GM12874 (cell line): ENCODE measurements around the gene MYT1.

Experiments used
- TF ChIP-seq, protein P1 (sequence below): IDR thresholded peaks from 2 replicates; pipeline ENCODE4 v1.5.1; 2011; ENCODE audit warnings: low read depth, mild to moderate bottlenecking, control low read depth, low read length, moderate library complexity; ENCODE audit not compliant: insufficient read depth

The MYT1 gene

GRCh38 chr20:64269604-64270411 lies 105.6 kb downstream of the MYT1 start:
- TF ChIP-seq, protein P1, sequence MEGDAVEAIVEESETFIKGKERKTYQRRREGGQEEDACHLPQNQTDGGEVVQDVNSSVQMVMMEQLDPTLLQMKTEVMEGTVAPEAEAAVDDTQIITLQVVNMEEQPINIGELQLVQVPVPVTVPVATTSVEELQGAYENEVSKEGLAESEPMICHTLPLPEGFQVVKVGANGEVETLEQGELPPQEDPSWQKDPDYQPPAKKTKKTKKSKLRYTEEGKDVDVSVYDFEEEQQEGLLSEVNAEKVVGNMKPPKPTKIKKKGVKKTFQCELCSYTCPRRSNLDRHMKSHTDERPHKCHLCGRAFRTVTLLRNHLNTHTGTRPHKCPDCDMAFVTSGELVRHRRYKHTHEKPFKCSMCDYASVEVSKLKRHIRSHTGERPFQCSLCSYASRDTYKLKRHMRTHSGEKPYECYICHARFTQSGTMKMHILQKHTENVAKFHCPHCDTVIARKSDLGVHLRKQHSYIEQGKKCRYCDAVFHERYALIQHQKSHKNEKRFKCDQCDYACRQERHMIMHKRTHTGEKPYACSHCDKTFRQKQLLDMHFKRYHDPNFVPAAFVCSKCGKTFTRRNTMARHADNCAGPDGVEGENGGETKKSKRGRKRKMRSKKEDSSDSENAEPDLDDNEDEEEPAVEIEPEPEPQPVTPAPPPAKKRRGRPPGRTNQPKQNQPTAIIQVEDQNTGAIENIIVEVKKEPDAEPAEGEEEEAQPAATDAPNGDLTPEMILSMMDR = no peak

DNA sequence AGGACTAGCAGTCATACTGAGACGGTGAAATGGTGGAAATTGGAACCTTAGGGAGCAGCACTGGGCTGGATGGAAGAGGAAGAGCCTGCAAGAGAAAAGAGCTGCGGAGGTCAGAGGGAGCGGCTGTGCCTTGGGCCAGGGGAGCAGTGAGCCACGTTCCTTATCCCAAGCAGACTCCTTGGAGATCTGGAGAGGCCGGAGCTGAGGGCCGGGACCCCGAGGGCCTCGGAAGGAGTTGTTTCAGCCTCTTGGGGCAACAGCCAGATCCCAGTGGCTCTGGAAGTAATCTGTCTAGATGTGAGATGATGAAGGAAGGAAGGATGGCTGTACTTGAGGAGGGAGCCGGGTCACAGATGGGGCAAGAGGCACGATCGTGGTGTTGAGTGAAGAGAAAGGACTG lies 107.4 kb downstream of the MYT1 start:
- TF ChIP-seq, protein P1 = no peak

DNA sequence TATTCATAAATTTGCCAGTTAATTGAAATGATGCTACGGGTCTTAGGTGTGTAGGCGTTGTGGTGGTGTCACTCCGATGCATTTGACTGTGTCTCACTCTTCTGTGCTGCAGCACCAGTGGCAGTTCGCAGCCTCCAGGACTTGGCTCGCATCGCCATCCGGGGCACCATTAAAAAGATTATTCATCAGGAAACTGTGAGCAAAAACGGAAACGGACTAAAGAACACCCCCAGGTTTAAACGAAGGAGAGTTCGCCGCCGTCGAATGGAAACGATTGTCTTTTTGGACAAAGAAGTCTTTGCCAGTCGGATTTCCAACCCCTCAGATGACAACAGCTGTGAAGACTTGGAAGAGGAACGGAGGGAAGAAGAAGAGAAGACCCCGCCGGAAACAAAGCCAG lies 108.9 kb downstream of the MYT1 start:
- TF ChIP-seq, protein P1 = no peak

- TF ChIP-seq, protein P1 = no peak
Observed at GRCh38 chr20:64276817-64277216, 112.6 kb downstream of the MYT1 start.

GRCh38 chr20:64277571-64278316 lies 113.5 kb downstream of the MYT1 start:
- TF ChIP-seq, protein P1 = no peak

DNA sequence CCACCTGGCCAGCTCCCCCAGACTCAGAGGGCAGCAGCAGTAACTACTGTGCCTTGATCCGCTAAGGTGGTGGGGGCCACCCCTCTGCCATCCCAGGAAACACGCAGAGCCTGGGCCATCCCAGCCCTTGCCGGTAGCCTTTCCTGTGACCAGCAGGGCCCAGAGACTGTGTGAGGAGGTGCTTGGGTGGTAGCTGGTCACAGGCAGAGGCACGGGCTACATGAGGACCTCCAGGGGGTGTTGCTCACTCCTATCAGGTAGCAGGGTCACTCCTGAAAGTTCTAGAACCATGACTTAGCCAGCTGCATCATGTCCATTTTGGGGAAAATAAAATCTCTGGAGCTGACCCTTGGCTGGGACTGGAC lies 114.0 kb downstream of the MYT1 start:
- TF ChIP-seq, protein P1 = no peak

DNA sequence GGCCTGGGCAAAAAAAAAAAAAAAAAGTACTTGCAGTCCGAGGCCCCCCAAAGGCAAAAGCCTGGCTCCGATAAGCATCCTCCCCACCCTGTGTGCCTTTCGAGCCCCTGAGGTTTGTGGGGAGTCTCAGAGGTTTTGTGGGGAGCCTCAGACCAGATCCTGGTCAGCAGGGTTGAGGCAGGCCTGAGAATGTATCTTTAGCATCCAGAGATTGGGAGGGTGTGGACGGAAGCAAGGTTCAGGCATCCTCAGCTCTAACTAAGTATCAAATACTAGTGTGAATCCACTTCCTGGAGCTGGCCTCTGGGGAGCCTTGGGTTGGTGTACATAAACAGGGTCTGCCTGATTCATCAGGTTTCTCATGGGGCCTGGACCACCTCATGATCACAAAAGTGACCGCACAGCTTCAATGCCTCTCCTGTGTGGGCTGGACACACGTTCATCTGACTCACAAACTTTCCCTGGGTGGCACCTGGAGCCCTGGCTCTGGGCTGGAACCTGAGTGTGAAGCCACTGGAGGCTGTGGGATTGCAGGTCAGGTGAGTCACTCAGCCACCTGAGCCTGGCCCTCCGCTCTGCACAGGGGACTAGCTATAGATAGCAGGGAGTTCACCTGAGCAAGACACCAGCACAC lies 115.7 kb downstream of the MYT1 start:
- TF ChIP-seq, protein P1 = no peak
